Parathyroid adenoma (tissue), 2 donors: Measurements from ENCODE around the gene GALNT10.
A peak's percentile ranks its signal among the peaks of the same experiment; 100 is the strongest.

Experiments used
- H2AFZ ChIP-seq: fragments of 300-600 bp; sonication (generic); one replicate; pipeline ENCODE4 v1.7.0; 2017; ENCODE audit warnings: antibody characterized with exemption, mild to moderate bottlenecking
- H3K27ac ChIP-seq: fragments of 300-600 bp; sonication (generic); one replicate; pipeline ENCODE4 v1.7.0; 2017
- H3K27me3 ChIP-seq: fragments of 300-600 bp; sonication (generic); one replicate; pipeline ENCODE4 v1.7.0; 2017; ENCODE audit warnings: low read length; ENCODE audit not compliant: control insufficient read depth, insufficient read depth
- H3K36me3 ChIP-seq: fragments of 300-600 bp; sonication (generic); one replicate; pipeline ENCODE4 v1.7.0; 2017; ENCODE audit warnings: low read length; ENCODE audit not compliant: control insufficient read depth, insufficient read depth
- H3K4me1 ChIP-seq: fragments of 300-600 bp; sonication (generic); one replicate; pipeline ENCODE4 v1.7.0; 2017; ENCODE audit warnings: control low read depth
- H3K4me2 ChIP-seq: fragments of 300-600 bp; sonication (generic); one replicate; pipeline ENCODE4 v1.7.0; 2017; ENCODE audit warnings: low read length
- H3K4me3 ChIP-seq: fragments of 300-600 bp; sonication (generic); one replicate; pipeline ENCODE4 v1.7.0; 2017; ENCODE audit warnings: low read depth, low read length
- H3K79me2 ChIP-seq: fragments of 300-600 bp; sonication (generic); one replicate; pipeline ENCODE4 v1.7.0; 2017; ENCODE audit warnings: control low read depth
- H3K9ac ChIP-seq: fragments of 300-600 bp; sonication (generic); one replicate; pipeline ENCODE4 v1.7.0; 2017; ENCODE audit warnings: mild to moderate bottlenecking
- H3K9me3 ChIP-seq: fragments of 300-600 bp; sonication (generic); one replicate; pipeline ENCODE4 v1.7.0; 2017; ENCODE audit warnings: low read length; ENCODE audit not compliant: control insufficient read depth
- TF ChIP-seq, protein P1 (sequence below): fragments of 300-600 bp; sonication (generic); IDR thresholded peaks from one replicate; pipeline ENCODE4 v1.7.0; 2017; ENCODE audit warnings: antibody characterized with exemption, mild to moderate bottlenecking
- donor health status: primary hyperparathyroidism.

The GALNT10 gene

DNA sequence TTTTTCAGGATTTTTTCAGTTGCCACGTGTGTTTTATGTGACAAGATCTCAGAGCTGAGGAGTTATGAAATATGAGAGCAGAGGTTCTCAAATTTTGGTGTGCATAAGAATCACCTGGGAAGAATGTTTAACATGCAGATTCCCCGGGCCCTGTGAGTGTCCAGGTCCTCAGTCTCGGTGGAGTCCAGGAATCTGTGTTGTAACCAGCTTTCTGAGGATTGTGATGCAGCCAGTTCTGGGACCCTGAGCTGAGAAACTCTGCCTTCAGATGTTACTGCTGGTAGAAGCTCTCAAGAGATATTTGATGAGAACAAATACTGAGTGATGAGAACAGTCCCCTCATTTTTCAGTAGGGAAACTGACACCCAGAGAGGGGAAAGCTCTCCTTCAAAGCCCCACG, 152.4 kb downstream of the GALNT10 start:
- Histone ChIP-seq H2AFZ (peak overlapping the region; percentile 6), H3K4me3 (no peak overlapping the region), H3K27ac (no peak overlapping the region), H3K4me2 (no peak overlapping the region), H3K79me2 (no peaks in the 10 kb centered on the region), H3K9ac (no peak overlapping the region), H3K27me3 (no peaks in the 10 kb centered on the region), H3K36me3 (no peaks in the 10 kb centered on the region), H3K4me1 (peaks cover 11% of the 10 kb centered on the region), H3K9me3 (no peaks in the 10 kb centered on the region)
- TF ChIP-seq, protein P1, sequence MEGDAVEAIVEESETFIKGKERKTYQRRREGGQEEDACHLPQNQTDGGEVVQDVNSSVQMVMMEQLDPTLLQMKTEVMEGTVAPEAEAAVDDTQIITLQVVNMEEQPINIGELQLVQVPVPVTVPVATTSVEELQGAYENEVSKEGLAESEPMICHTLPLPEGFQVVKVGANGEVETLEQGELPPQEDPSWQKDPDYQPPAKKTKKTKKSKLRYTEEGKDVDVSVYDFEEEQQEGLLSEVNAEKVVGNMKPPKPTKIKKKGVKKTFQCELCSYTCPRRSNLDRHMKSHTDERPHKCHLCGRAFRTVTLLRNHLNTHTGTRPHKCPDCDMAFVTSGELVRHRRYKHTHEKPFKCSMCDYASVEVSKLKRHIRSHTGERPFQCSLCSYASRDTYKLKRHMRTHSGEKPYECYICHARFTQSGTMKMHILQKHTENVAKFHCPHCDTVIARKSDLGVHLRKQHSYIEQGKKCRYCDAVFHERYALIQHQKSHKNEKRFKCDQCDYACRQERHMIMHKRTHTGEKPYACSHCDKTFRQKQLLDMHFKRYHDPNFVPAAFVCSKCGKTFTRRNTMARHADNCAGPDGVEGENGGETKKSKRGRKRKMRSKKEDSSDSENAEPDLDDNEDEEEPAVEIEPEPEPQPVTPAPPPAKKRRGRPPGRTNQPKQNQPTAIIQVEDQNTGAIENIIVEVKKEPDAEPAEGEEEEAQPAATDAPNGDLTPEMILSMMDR: no peak

DNA sequence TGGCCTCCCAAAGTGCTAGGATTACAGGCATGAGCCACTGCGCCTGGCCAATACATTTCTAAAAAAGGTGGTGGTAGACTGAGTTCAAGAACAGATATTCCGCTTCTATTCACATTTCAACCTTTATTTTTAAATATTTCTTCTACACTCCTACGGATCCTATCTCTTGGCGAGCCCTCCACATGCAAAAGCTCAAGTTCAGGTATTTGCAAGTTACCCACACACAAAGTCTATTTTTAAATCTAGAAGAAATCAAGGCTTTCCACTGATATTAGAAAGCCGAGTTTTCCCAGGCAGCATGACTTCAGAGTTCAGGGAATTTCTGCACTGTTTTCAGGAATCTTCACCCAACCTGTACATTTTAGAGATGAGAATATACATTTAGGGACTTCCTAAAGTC, 153.9 kb downstream of the GALNT10 start:
- Histone ChIP-seq H3K9me3 (no peaks in the 10 kb centered on the region), H2AFZ (no peak overlapping the region), H3K79me2 (no peaks in the 10 kb centered on the region), H3K36me3 (no peaks in the 10 kb centered on the region), H3K9ac (no peak overlapping the region), H3K4me2 (no peak overlapping the region), H3K4me1 (peaks cover 11% of the 10 kb centered on the region), H3K27me3 (no peaks in the 10 kb centered on the region), H3K27ac (no peak overlapping the region), H3K4me3 (no peak overlapping the region)
- TF ChIP-seq, protein P1: no peak

DNA sequence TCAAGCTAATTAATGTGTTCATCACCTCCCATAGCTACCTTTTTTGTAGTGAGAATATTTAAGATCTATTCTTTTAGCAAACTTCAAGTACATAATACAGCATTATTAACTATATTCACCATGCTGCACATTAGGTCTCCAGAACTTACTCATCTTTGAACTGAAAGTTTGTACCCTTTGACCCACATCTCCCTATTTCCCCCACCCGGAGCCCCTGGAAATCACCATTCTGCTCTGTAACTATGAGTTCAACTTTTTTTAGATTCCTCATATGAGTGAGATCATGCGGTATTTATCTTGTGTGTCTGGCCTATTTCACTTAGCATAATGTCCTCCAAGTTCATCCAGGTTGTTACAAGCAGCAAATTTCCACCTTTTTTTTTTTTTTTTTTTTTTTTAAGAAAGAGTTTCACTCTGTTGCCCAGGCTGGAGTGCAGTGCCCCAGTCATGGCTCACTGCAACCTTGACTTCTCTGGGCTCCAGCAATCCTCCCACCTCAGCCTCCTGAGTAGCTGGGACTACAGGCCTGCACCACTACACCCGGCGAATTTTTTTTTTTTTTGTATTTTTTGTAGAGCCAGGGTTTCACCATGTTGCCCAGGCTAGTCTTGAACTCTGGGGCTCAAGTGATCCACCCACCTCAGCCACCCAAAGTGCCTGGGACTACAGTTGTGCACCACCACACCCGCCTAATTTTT, 154.9 kb downstream of the GALNT10 start:
- H3K4me1 ChIP-seq: peaks cover 11% of the 10 kb centered on the region
- H2AFZ ChIP-seq: no peak overlapping the region
- H3K27ac ChIP-seq: no peak overlapping the region
- H3K9ac ChIP-seq: no peak overlapping the region
- no peaks in the 10 kb centered on the region for H3K36me3 ChIP-seq
- H3K4me2 ChIP-seq: no peak overlapping the region
- TF ChIP-seq, protein P1: no peak
- H3K4me3 ChIP-seq: no peak overlapping the region
- no peaks in the 10 kb centered on the region for H3K9me3 ChIP-seq
- no peaks in the 10 kb centered on the region for H3K79me2 ChIP-seq
- H3K27me3 ChIP-seq: no peaks in the 10 kb centered on the region

DNA sequence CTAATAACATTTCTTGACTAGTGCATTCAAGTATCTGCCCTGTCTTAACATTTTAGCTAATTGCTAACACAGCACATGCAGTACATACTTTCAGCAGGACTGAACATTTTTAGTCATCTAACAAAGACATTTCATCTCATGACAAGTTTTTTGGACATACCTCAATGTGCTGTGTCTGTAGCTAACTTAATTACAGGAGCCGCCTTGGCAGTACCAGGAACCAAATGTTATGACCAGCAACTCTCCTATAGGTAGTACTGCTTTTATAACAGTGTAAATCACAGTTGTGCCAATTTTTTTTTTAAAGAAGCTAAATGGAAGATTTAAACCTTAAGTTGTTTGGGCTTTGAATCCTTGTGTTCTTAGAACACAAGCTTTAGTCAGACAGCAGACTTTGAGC, 155.9 kb downstream of the GALNT10 start:
- Histone ChIP-seq H2AFZ (no peak overlapping the region), H3K36me3 (no peaks in the 10 kb centered on the region), H3K4me3 (no peak overlapping the region), H3K9ac (no peak overlapping the region), H3K27me3 (no peaks in the 10 kb centered on the region), H3K9me3 (no peaks in the 10 kb centered on the region), H3K4me2 (no peak overlapping the region), H3K79me2 (no peaks in the 10 kb centered on the region), H3K27ac (no peak overlapping the region), H3K4me1 (peaks cover 11% of the 10 kb centered on the region)
- TF ChIP-seq, protein P1: no peak

DNA sequence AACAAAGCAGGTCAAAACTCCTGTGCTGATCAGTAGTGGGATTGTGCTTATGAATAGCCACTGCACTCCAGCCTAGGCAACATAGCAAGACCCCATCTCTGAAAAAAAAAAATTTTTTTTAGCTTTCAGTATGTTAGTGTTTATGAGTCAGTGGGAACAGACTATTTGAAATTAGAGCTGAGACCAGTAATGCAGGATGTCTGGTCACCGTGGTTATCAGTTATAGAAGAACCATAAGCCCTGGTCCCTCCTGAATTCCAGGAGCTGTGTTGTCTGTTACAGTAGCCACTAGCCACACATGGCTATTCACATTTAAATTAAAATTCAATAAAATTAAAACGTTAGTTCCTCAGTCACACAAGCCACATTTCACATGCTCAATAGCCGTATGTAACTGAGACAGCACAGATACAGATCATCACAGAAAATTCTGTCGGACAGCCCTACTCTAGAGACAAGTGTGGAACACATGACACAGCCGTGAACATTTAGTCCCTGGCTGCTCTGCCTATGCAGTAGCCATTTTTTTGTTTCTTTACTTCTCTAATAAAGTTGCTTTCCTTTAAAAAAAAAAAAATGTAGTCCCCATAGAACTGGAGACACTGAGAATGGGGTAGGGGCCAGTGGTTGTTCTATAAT, 159.2 kb downstream of the GALNT10 start:
- no peak overlapping the region for H3K27ac ChIP-seq

More for the DNA sequence above, 159.2 kb downstream of the GALNT10 start:
- Histone ChIP-seq H3K27me3 (no peaks in the 10 kb centered on the region), H3K79me2 (no peaks in the 10 kb centered on the region), H3K4me3 (no peak overlapping the region), H3K9ac (no peak overlapping the region), H3K4me2 (no peak overlapping the region), H3K4me1 (peaks cover 11% of the 10 kb centered on the region), H3K36me3 (no peaks in the 10 kb centered on the region), H2AFZ (no peak overlapping the region), H3K9me3 (no peaks in the 10 kb centered on the region)
- TF ChIP-seq, protein P1: no peak
